ENCODE results near the gene GP5.

GRCh38 chr3:194392576-194392975 lies 6.5 kb downstream of the GP5 start:
- TF ChIP-seq CTCF (IDR thresholded peaks at IDR 0.05), result no peak
- no peak for TF ChIP-seq POLR2A (IDR thresholded peaks at IDR 0.05)
- TF ChIP-seq EP300 (IDR thresholded peaks at IDR 0.05), result no peak
